ENCODE data around the gene ASIC4. TPM values are rescaled to one million over a fixed set of nuclear protein-coding genes. Genes with fewer than 3 reads are reported as not detected.

Gene ASIC4
- total and polyA plus RNA-seq, 2 of the 13 experiments (the other 11 are each of a cell fraction or from before 2014, with no cell fraction given), result 0.03 TPM; not detected in 1

- TF ChIP-seq PREB (CRISPR knock-in tag; IDR thresholded peaks at IDR 0.05) (no peak), SATB2 (CRISPR knock-in tag; IDR thresholded peaks at IDR 0.05) (no peak), FOXP1 (IDR thresholded peaks at IDR 0.05) (no peak), FOXP1 (CRISPR knock-in tag; IDR thresholded peaks at IDR 0.05) (0 out of 2 replicates have a peak, but pooled peaks have one; percentile 54), STAT5B (CRISPR knock-in tag; IDR thresholded peaks at IDR 0.05) (no peak), ZNF276 (CRISPR knock-in tag; IDR thresholded peaks at IDR 0.05; ENCODE audit: low read depth) (no peak), CEBPB (IDR thresholded peaks at IDR 0.05; ENCODE audit: borderline replicate concordance, low read depth, low read length) (peak; percentile 95), HMG20A (CRISPR knock-in tag; IDR thresholded peaks at IDR 0.05; ENCODE audit: borderline replicate concordance) (peak; percentile 83; the same call in 1 of the 2 replicates), ONECUT2 (CRISPR knock-in tag; IDR thresholded peaks at IDR 0.05) (no peak), DMAP1 (CRISPR knock-in tag; IDR thresholded peaks at IDR 0.05) (0 out of 2 replicates have a peak, but pooled peaks have one; percentile 31), ZNF382 (CRISPR knock-in tag; IDR thresholded peaks at IDR 0.05; ENCODE audit: borderline replicate concordance) (no peak), BRD4 (CRISPR knock-in tag; IDR thresholded peaks at IDR 0.05) (no peak), AHR (CRISPR knock-in tag; IDR thresholded peaks at IDR 0.05) (no peak), UBTF (CRISPR knock-in tag; IDR thresholded peaks at IDR 0.05) (0 out of 2 replicates have a peak, but pooled peaks have one; percentile 50), MAF1 (CRISPR knock-in tag; IDR thresholded peaks at IDR 0.05; ENCODE audit: borderline replicate concordance) (no peak), GABPB1 (CRISPR knock-in tag; IDR thresholded peaks at IDR 0.05) (peak; percentile 57), TFE3 (CRISPR knock-in tag; IDR thresholded peaks at IDR 0.05) (peak; percentile 98), ZNF30 (CRISPR knock-in tag; IDR thresholded peaks at IDR 0.05) (no peak), ZNF547 (CRISPR knock-in tag; IDR thresholded peaks at IDR 0.05) (no peak), ZNF124 (CRISPR knock-in tag; IDR thresholded peaks at IDR 0.05) (0 out of 2 replicates have a peak, but pooled peaks have one; percentile 72), MBD4 (IDR thresholded peaks at IDR 0.05; ENCODE audit: borderline replicate concordance, low read length) (no peak), HNRNPL (IDR thresholded peaks at IDR 0.05; ENCODE audit: low read depth, low read length) (no peak), CCDC6 (CRISPR knock-in tag; IDR thresholded peaks at IDR 0.05) (0 out of 2 replicates have a peak, but pooled peaks have one; percentile 82), POGK (CRISPR knock-in tag; conservative IDR thresholded peaks at IDR 0.05) (no peak), NFYB (CRISPR knock-in tag; IDR thresholded peaks at IDR 0.05) (no peak)
These were observed 31.7 kb downstream of the ASIC4 start (continued) for GRCh38 chr2:219545943-219546352.

All from HepG2 (cell line).